HCT116 (cell line): Measurements from ENCODE around the gene GJA3. TPM values are rescaled to one million over a fixed set of nuclear protein-coding genes. Genes with fewer than 3 reads are reported as not detected.

Source experiments
- ATAC-seq: fragments of 200-7000 bp; cut with Tn5 transposase; 2 replicates; pipeline ENCODE4 v1.9.1; 2020; ENCODE audit warnings: mild to moderate bottlenecking, moderate library complexity
- BruUV-seq: library from RNA; stranded (reverse); fragments of 400-500 nt; replicated peaks from 2 replicates; lab custom pipeline; 2021; lab: Mats Ljungman, UMichigan
- CTCF ChIA-PET: fragments of 300-600 bp; sonication (Branson Sonifier 250); formaldehyde crosslinking; loops from one replicate; lab custom pipeline; 2021; ENCODE audit warnings: antibody characterized with exemption; lab: Charles Lee
- POLR2A ChIA-PET: fragments of 300-600, 350-600 bp; sonication (Branson Sonifier 250); formaldehyde crosslinking; loops from one replicate; lab custom pipeline; 2021; ENCODE audit warnings: antibody characterized with exemption; lab: Charles Lee
- RAD21 ChIA-PET, 2 experiments: fragments of 300-600 bp; sonication (Branson Sonifier 250); formaldehyde crosslinking; loops; one replicate each; lab custom pipeline; 2023; ENCODE audit warnings: low total read pairs in 2 of 2; ENCODE audit not compliant: uncharacterized antibody in 2 of 2, unreplicated experiment in 2 of 2, low non-redundant PET in 1 of 2; lab: Charles Lee
- DNase-seq: peaks from one replicate; pipeline ENCODE4 v3.0.0-alpha.2; 2010; ENCODE audit warnings: low read depth, low spot score
- H2AFZ ChIP-seq: fragments of 200-600 bp; shearing (Covaris generic), sonication (generic); 2 replicates; pipeline ENCODE4 v1.6.1; 2017; ENCODE audit warnings: low read depth, mixed run types, mixed read lengths, antibody characterized with exemption, low read length; ENCODE audit not compliant: poor library complexity, severe bottlenecking
- H3K27ac ChIP-seq: 2 replicates; pipeline ENCODE4 v1.5.1; 2012; ENCODE audit warnings: low read depth, low read length
- H3K27me3 ChIP-seq: fragments of 200-600 bp; sonication (generic); 2 replicates; pipeline ENCODE4 v1.6.1; 2016; ENCODE audit warnings: mixed run types, low read length, mixed read lengths; ENCODE audit not compliant: insufficient read depth
- H3K36me3 ChIP-seq, 2 experiments: fragments of 200-500 bp in 1 of 2; fragments of 200-600 bp in 1 of 2; sonication (Bioruptor generic) in 1 of 2; sonication (generic) in 1 of 2; 2 replicates each; pipeline versions ENCODE4 v1.5.1 to v1.6.1; 2014 to 2016; ENCODE audit warnings: low read length in 2 of 2, inconsistent platforms in 1 of 2, mixed read lengths in 1 of 2, mixed run types in 1 of 2; ENCODE audit not compliant: insufficient read depth in 2 of 2, control insufficient read depth in 1 of 2
- H3K4me1 ChIP-seq, 2 experiments: fragments of 200-600 bp in 1 of 2; sonication (generic) in 1 of 2; 2 replicates each; pipeline versions ENCODE4 v1.5.1 to v1.6.1; 2012 to 2017; ENCODE audit warnings: low read length in 2 of 2, inconsistent platforms in 1 of 2, mild to moderate bottlenecking in 1 of 2, mixed read lengths in 1 of 2, mixed run types in 1 of 2, moderate library complexity in 1 of 2; ENCODE audit not compliant: insufficient read depth in 2 of 2, control insufficient read depth in 1 of 2
- H3K4me2 ChIP-seq: fragments of 200-600 bp; sonication (generic); 2 replicates; pipeline ENCODE4 v1.6.1; 2017; ENCODE audit warnings: mixed run types, low read length, mixed read lengths
- H3K4me3 ChIP-seq, 2 experiments: fragments of 200-600 bp in 1 of 2; sonication (generic) in 1 of 2; replicated peaks in 1 of 2; 2 replicates each; pipeline ENCODE4 v1.5.1; 2011 to 2016; ENCODE audit warnings: low read length in 2 of 2, control low read depth in 1 of 2, low read depth in 1 of 2, mild to moderate bottlenecking in 1 of 2, mixed read lengths in 1 of 2, mixed run types in 1 of 2
- H3K79me2 ChIP-seq: fragments of 200-600 bp; sonication (generic); 2 replicates; pipeline ENCODE4 v1.6.1; 2017; ENCODE audit warnings: mild to moderate bottlenecking, mixed run types, low read length, moderate library complexity, mixed read lengths; ENCODE audit not compliant: insufficient read depth
- H3K9ac ChIP-seq: fragments of 200-600 bp; sonication (generic); 2 replicates; pipeline ENCODE4 v1.6.1; 2016; ENCODE audit warnings: low read length, mixed read lengths
- H3K9me2 ChIP-seq: fragments of 200-600 bp; sonication (generic), shearing (Covaris generic); 2 replicates; pipeline ENCODE4 v1.6.1; 2017; ENCODE audit warnings: mixed run types, mild to moderate bottlenecking, moderate library complexity; ENCODE audit not compliant: insufficient read depth
- H3K9me3 ChIP-seq, 2 experiments: fragments of 200-500 bp in 1 of 2; fragments of 200-600 bp in 1 of 2; sonication (Bioruptor generic) in 1 of 2; sonication (generic) in 1 of 2; 2 replicates each; pipeline ENCODE4 v1.6.1; 2014 to 2017; ENCODE audit warnings: low read length in 2 of 2, mixed read lengths in 2 of 2, inconsistent platforms in 1 of 2, low read depth in 1 of 2, mild to moderate bottlenecking in 1 of 2, mixed run types in 1 of 2, moderate library complexity in 1 of 2; ENCODE audit not compliant: control insufficient read depth in 1 of 2, insufficient read depth in 1 of 2
- H4K20me1 ChIP-seq: fragments of 200-600 bp; sonication (generic), shearing (Covaris generic); 2 replicates; pipeline ENCODE4 v1.6.1; 2017; ENCODE audit warnings: mixed run types, mild to moderate bottlenecking, moderate library complexity; ENCODE audit not compliant: insufficient read depth
- ATF3 ChIP-seq: IDR thresholded peaks from 2 replicates; pipeline ENCODE4 v1.6.1; 2012
- CBX3 ChIP-seq: IDR thresholded peaks from 2 replicates; pipeline ENCODE4 v1.6.1; 2012; ENCODE audit warnings: low read depth
- CEBPB ChIP-seq: IDR thresholded peaks from 2 replicates; pipeline ENCODE4 v1.6.1; 2012; ENCODE audit warnings: low read depth
- CTCF ChIP-seq, 3 experiments: fragments of 200-600 bp in 1 of 3; sonication (generic) in 1 of 3; IDR thresholded peaks in 2 of 3; conservative IDR thresholded peaks in 1 of 3; 2 replicates each; pipeline ENCODE4 v1.5.1; 2012 to 2017; ENCODE audit warnings: low read depth in 2 of 3, low read length in 2 of 3, antibody characterized with exemption in 1 of 3, borderline replicate concordance in 1 of 3, control low read depth in 1 of 3, mild to moderate bottlenecking in 1 of 3, mixed read lengths in 1 of 3, mixed run types in 1 of 3, moderate library complexity in 1 of 3; ENCODE audit not compliant: insufficient read depth in 1 of 3
- EGR1 ChIP-seq: IDR thresholded peaks from 2 replicates; pipeline ENCODE4 v1.6.1; 2012; ENCODE audit warnings: low read depth
- ELF1 ChIP-seq: IDR thresholded peaks from 2 replicates; pipeline ENCODE4 v1.6.1; 2012; ENCODE audit warnings: low read depth, borderline replicate concordance
- EZH2 ChIP-seq: fragments of 200-600 bp; sonication (generic); IDR thresholded peaks from 2 replicates; pipeline ENCODE4 v1.6.1; 2017; ENCODE audit warnings: antibody characterized with exemption, mixed run types
- FOSL1 ChIP-seq: IDR thresholded peaks from 2 replicates; pipeline ENCODE4 v1.6.1; 2012; ENCODE audit warnings: low read depth
- JUND ChIP-seq: IDR thresholded peaks from 2 replicates; pipeline ENCODE4 v1.6.1; 2012
- MAX ChIP-seq: IDR thresholded peaks from 2 replicates; pipeline ENCODE4 v1.6.1; 2012
- POLR2A ChIP-seq: IDR thresholded peaks from 2 replicates; pipeline ENCODE4 v1.7.0; 2011; ENCODE audit warnings: borderline replicate concordance; ENCODE audit not compliant: insufficient read depth, insufficient read length; ENCODE audit errors: extremely low read depth
- POLR2AphosphoS5 ChIP-seq: IDR thresholded peaks from 2 replicates; pipeline ENCODE4 v1.6.1; 2011; ENCODE audit warnings: mild to moderate bottlenecking, low read depth, low read length, moderate library complexity
- SP1 ChIP-seq: IDR thresholded peaks from 2 replicates; pipeline ENCODE4 v1.6.1; 2012; ENCODE audit warnings: low read depth
- SRF ChIP-seq: IDR thresholded peaks from 2 replicates; pipeline ENCODE4 v1.6.1; 2012; ENCODE audit warnings: low read depth
- TCF7L2 ChIP-seq: IDR thresholded peaks from 2 replicates; pipeline ENCODE4 v1.7.0; 2011; ENCODE audit warnings: borderline replicate concordance, inconsistent platforms; ENCODE audit not compliant: insufficient read depth, insufficient read length; ENCODE audit errors: extremely low read depth
- YY1 ChIP-seq: IDR thresholded peaks from 2 replicates; pipeline ENCODE4 v1.6.1; 2011; ENCODE audit warnings: low read length, low read depth, moderate library complexity, mild to moderate bottlenecking; ENCODE audit not compliant: insufficient replicate concordance; ENCODE audit errors: extremely low read depth
- ZFX ChIP-seq: fragments of 450-650 bp; IDR thresholded peaks from 2 replicates; pipeline ENCODE4 v1.6.1; 2017
- ZNF274 ChIP-seq: fragments of 200-500 bp; sonication (Bioruptor generic); IDR thresholded peaks from 2 replicates; pipeline ENCODE4 v1.6.1; 2014; ENCODE audit warnings: mild to moderate bottlenecking, low read depth, low read length, inconsistent platforms
- intact Hi-C: fragments of 100-400 bp; cut with micrococcal nuclease; formaldehyde crosslinking; loops from 2 replicates; pipeline ENCODE4 v1.10.0; 2022
- total RNA-seq: library from RNA; stranded (reverse); gene quantifications from one replicate; pipeline ENCODE4 v1.2.1, GENCODE V29; 2021; ENCODE audit not compliant: unreplicated experiment
- TF ChIP-seq, protein P1 (sequence below): IDR thresholded peaks from 2 replicates; pipeline ENCODE4 v1.6.1; 2012; ENCODE audit warnings: low read depth

The GJA3 gene
- total RNA-seq, 1 experiment from 2014 or later = 8.0 TPM

DNA sequence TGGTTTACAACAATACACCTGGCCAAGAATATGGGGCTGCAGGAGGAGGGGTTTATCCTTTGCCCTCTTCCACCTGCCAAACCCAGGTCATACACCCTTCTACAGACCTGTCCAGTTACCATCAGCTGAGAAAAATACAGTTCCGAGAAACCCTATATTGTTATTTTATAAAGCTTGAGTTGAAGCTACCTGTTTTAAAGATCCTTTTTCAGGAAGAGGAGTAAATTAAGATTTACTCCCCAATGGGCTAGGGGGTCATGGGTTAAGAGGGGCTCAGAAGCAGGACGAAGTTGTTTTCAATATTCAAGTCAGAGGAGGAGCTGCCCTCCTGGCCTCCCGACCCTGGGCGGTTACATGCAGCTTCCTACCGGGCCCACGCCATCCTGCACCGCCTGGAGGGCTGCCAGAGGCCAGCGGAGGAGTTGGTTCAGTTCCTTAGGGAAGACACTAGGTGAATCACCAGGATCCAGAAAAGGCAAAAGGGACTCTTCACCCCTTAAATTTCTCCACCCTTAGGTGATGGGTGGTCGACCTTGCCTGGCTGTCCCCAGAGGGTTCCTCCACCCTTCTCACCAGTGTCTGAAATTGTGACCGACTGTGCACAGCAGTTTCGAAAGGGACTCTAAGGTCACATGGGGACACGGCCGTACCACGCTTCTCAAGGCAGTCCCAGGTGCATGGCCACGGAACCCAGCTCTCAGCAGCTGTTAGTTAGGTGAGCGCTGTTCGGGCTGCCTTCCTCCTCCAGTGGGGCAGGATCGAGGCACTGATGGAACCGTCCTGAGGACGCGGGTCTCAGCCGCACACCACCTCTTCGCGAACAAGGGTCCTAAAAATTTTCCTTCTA, 30.7 kb upstream of the GJA3 start:
- H3K4me3 ChIP-seq = peak overlapping the region; percentile 65 to 77
- ChIA-PET RAD21 (interaction anchor here in 1 of 2 experiments (0.8 kb wide), 1 partner anchor 229 kb away, joined by 5 read pairs; no protein-coding TSS in a partner anchor), CTCF (interaction anchor here (1.1 to 1.5 kb wide), 4 partner anchors 8 to 733 kb away, joined by 3 to 5 read pairs (median 4); no protein-coding TSS in a partner anchor), POLR2A (interaction anchor here (1.3 kb wide), 1 partner anchor 8 kb away, joined by 3 read pairs; no protein-coding TSS in a partner anchor)
- ATAC-seq = peak; percentile 61
- BruUV-seq = no TSS peak
- peaks cover 31% of the 10 kb centered on the region; the same call in 1 of the 2 replicates for H3K79me2 ChIP-seq
- H3K9ac ChIP-seq = peak overlapping the region; percentile 74
- DNase-seq = no peak
- intact Hi-C loops = loop anchor here (10.0 kb wide), 3 partner anchors 233 to 1283 kb away; partner anchors contain the start of gene IL17D
- peaks cover 19 to 29% of the 10 kb centered on the region in 2 experiments for H3K4me1 ChIP-seq
- H3K36me3 ChIP-seq = peaks cover 12 to 13% of the 10 kb centered on the region in 2 experiments; a peak in 2 of 4 replicates
- peak overlapping the region; percentile 100 for H3K4me2 ChIP-seq
- no peaks in the 10 kb centered on the region for H4K20me1 ChIP-seq
- peak overlapping the region; percentile 64 for H3K27ac ChIP-seq
- H3K27me3 ChIP-seq = peaks cover 10% of the 10 kb centered on the region; the same call in 1 of the 2 replicates
- peak overlapping the region; percentile 55 for H2AFZ ChIP-seq
- no peaks in the 10 kb centered on the region for H3K9me3 ChIP-seq
- TF ChIP-seq FOSL1 (no peak), SRF (no peak), POLR2A (no peak), ELF1 (no peak), JUND (no peak), YY1 (no peak), CBX3 (no peak), EZH2 (no peak), MAX (peak; percentile 49; the same call in 1 of the 2 replicates), CEBPB (no peak), CTCF (IDR thresholded peaks at IDR 0.05 in 2 of 3, conservative IDR thresholded peaks at IDR 0.05 in 1 of 3; ENCODE audit: borderline replicate concordance in 1 of 3, insufficient read depth in 1 of 3, low read depth in 2 of 3, low read length in 2 of 3) (no peak), ATF3 (no peak), SP1 (no peak), POLR2AphosphoS5 (peak; percentile 30; the same call in 1 of the 2 replicates), ZFX (no peak), ZNF274 (no peak), TCF7L2 (no peak), EGR1 (peak; percentile 35; the same call in 1 of the 2 replicates)
- TF ChIP-seq, protein P1, sequence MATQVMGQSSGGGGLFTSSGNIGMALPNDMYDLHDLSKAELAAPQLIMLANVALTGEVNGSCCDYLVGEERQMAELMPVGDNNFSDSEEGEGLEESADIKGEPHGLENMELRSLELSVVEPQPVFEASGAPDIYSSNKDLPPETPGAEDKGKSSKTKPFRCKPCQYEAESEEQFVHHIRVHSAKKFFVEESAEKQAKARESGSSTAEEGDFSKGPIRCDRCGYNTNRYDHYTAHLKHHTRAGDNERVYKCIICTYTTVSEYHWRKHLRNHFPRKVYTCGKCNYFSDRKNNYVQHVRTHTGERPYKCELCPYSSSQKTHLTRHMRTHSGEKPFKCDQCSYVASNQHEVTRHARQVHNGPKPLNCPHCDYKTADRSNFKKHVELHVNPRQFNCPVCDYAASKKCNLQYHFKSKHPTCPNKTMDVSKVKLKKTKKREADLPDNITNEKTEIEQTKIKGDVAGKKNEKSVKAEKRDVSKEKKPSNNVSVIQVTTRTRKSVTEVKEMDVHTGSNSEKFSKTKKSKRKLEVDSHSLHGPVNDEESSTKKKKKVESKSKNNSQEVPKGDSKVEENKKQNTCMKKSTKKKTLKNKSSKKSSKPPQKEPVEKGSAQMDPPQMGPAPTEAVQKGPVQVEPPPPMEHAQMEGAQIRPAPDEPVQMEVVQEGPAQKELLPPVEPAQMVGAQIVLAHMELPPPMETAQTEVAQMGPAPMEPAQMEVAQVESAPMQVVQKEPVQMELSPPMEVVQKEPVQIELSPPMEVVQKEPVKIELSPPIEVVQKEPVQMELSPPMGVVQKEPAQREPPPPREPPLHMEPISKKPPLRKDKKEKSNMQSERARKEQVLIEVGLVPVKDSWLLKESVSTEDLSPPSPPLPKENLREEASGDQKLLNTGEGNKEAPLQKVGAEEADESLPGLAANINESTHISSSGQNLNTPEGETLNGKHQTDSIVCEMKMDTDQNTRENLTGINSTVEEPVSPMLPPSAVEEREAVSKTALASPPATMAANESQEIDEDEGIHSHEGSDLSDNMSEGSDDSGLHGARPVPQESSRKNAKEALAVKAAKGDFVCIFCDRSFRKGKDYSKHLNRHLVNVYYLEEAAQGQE = no peak
- no peaks in the 10 kb centered on the region for H3K9me2 ChIP-seq
